GM18867 (cell line): ENCODE data around the gene KRT9.
"Not testable (repeated sequence)": the region's sequence is repeated elsewhere in the genome, so short reads cannot be mapped to it uniquely, and the experiment has no call there.

Experiments
- ATAC-seq: cut with Tn5 transposase; IDR thresholded peaks from one replicate; pipeline ENCODE4 v1.9.1; 2021; ENCODE audit warnings: mild to moderate bottlenecking, moderate library complexity; ENCODE audit not compliant: unreplicated experiment

KRT9 gene

DNA sequence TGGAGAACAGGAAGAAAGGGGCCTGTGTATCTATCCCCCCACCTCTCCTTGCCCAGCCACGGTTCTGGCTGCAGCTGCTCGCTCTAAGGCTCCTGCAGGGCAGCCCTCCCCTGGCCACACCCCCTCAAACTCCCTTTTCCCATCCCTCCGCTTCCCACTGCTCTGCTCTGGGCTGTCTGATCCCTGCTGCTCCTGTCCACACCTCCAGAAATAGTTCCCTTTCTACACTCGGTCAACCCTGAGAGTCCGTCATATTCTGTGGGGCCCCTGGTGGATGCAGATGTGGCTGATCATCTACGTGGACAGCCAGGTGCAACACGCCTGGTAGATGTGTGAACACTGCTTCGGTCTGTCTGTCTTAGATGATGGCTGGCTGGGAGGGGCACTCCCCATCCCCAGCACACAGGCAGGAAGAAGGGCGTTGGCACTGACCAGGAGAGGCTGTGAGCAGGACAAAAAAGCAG, 24.4 kb downstream of the KRT9 start:
- no peak for ATAC-seq

DNA sequence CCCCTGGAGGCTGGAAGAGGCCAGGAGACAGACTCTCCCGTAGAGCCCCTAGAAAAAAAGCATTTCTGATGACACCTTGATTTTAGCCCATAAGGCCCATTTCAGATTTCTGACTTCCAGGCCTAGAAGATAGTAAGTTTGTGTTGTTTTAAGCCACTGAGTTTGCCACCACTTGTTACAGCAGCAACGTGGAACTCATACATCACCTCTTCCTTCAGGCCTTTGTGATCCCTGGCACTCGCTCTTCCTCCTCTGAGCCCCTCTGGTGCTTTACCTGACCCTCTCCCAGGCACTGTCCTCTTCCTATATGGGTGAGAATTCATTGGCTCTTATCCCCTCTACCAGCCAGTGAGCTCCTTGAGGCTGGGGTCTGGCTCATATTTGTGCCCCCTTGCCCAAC, 25.0 kb downstream of the KRT9 start:
- ATAC-seq = no peak

DNA sequence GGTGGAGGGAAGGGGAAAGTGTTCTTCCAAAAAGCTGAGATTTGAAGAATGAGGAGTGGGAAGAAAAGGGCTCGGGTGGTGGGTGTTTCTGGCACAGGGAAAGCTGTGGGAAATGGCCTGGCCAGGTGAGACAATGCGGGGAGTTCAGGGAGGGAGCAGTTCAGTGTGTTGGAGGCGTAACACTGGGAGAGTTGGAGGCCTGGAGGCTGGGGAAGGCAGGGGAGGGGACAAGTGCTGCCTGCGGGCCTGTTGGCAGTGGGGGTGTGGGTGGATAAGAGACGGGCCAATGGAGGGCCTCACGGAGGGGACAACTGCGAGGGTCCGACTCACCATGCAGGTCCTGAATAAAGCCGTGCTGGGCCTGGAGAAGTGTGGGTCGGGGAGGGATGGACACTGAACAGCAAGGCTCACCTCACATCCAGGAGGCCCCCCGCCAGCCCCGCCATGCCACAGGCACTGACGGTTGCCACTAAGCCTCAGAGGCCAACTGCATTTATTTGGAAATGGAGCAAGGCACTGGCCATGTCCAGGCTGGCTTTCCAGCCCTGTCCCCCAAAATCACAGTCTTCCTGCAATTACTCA, 25.9 kb downstream of the KRT9 start:
- ATAC-seq = no peak

DNA sequence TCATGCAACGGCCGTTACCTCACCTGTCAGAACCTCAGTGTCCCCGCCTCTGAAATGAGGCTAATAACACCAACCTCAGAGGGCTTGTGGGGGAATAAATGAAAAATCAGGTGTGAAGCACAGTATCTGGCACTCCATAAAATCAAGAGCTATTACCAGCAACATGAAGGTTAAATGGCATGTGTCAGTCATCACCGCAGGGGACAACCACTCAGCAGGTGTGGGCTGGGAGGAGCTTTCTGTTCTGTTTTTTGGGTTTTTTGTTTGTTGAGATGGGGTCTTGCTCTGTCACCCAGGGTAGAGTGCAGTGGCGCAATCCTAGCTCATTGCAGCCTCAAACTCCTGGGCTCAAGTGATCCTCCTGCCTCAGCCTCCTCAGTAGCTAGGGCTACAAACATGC, 26.9 kb downstream of the KRT9 start:
- no peak for ATAC-seq

DNA sequence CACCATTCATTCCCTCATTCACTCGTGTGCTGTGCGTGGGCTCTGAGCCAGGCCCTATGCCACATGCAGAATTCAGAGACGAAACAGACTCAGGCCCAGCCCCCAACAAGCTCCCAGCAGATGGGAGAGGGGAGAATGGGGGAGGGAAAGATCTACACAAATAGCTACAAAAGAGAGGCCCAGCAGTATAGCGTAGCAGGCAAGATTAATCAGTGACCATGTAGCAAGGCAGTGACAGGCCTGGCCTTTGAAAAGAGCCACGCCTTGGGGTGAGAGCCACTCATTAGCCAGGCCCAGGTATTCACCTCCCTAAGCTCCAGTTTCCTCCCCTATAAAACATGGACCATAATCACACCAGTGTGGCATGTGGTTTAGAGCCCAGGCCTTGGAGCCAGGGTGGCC, 27.4 kb downstream of the KRT9 start:
- no peak for ATAC-seq

DNA sequence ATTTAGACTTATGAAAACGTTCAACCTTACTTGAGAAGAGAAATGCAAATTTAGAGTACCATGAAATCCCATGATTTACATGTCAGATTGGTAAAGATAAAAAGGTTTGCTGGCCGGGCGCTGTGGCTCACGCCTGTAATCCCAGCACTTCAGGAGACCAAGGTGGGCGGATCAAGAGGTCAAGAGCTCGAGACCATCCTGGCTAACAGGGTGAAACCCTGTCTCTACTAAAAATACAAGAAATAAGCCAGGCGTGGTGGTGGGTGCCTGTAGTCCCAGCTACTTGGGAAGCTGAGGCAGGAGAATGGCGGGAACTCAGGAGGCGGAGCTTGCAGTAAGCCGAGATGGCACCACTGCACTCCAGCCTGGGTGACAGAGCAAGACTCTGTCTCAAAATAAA, 29.1 kb downstream of the KRT9 start:
- not testable (repeated sequence) for ATAC-seq

DNA sequence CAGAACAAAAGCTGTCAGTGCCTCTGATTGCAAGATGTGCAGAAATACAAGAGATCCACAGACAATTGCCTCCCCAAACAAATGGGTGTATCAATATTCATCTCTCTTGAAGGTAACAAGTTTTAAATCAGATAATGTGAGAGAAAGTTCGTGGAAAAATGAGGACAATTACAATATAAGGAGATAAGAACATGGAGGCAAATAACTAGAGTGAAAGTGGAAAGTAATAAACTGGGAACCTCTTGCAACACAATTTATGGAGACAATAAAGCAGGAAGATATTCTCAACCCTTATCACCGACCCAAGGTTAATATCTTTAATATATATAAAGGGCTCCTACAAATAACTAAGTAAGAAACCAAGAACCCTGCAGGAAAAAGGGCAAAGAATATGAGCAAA, 29.5 kb downstream of the KRT9 start:
- no peak for ATAC-seq

DNA sequence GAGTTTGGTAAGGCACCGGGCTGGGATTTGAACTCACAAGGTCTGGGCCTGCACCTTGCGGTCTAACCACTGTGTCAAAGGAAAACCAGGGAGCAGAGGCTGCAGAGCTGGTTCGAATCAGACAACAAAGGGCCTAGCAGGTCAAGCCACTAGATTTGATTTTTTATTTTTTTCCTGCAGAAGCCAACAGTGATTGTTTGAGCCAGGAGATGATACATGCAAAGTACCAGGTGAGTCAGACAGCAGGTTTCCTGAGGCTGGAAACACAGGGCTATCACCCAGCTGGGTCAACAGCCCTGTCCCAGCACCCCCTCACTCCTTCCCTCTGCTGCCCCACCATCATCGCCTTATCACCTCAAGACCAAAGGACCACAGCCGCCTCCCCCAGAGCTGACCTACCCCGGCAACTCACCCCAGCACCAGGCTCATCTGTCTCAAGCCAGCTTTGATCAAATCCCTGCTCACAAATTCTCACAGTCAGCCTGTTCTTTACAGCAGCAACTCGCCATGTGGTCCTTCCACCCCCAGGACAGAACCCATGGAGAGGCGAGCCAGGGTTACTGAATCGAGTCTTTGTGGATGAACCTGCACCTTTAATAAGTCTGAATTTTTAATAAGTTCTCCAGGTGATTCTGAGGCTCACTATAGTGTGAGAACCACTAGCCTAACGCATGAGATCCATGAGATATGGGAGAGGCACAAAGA, 30.8 kb downstream of the KRT9 start:
- no peak for ATAC-seq

DNA sequence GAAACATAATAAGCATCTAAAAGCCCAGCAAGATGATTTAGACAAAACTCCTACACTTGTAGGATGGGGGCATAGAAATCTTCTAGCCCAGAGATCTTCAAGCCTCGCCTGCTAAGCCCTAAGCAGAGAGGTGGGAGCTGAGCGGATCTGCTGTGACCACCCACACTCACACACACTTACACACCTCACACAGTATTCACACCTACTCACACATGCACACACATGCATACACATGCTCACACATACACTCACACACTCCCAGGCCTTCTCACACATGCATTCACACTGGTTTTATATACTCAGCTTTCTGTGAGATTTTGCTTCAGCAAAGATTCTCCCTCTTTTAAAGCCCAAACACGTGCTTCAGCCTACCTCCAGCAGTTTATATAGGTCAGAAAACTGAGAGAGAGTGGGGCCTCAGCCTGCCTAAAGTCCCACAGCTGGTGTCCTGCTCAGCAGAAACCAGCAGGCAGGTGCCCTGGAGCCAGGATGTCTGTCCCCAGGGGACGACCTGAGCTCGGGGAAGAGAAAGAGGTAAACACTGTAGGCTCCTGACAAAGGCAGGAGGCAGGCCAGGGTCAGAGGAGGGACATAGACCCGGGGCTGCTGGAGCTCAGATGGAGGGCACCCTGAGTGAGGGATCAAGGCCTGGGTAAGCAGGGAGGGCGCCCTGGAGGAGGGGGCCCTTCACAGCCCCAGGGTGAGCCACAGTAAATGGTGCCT, 31.7 kb downstream of the KRT9 start:
- no peak for ATAC-seq

DNA sequence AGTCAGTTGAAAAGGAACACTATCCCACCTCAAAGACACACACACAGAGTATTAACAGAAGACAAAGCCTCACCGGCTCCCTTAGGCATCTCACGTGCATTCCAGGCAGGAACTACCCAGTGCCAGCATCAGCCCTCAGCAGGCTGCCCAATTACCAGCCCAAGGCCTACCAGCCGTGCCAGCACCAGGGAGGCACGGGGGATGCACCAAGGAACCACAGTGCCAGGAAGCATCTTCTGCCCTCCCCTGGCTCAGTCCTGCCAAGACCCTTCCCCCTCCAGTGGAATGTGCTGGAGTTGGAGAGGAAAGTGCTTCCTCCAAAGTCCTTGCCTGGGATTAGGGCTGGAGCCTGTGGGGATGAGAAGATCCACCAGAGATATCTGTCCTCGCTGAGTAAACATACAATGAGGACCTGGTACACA, 32.8 kb downstream of the KRT9 start:
- ATAC-seq = no peak

DNA sequence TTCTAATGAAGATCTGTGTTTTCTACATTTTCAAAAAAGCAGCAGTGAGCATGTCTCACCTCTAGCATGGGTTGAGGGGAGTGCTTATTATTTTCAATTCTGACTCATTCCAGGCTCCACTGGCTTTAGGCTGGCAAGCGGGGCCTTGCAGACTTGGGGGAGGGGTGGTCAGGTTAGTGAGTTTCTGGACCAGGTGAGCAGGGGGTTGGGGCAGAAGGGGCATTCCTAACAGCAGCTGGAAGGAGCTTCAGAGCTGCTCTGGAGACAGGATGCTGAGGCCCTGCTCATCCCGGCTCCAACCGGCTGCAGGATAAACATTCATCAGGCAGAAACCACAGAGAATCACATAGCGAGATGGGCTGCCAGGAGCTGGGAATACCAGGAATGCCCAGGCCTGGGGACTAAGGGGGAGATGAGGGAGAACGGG, 33.3 kb downstream of the KRT9 start:
- ATAC-seq = no peak

DNA sequence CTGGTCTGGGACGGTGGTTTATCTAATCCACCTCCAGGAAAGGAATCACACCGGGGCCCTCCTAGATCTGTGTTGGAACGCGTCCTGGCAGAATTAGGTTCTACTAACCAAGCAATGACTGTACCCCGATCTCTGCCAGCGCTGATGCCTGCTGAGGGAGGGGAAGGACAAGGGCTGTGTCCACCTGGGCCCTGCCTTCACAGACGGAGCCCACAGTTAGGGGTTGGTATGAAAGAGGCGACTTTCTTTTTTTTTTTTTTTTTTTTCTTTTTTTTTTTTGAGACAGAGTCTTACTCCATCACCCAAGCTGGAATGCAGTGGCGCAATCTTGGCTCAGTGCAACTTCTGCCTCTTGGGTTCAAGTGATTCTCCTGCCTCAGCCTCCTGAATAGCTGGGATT, 33.9 kb downstream of the KRT9 start:
- ATAC-seq = no peak

DNA sequence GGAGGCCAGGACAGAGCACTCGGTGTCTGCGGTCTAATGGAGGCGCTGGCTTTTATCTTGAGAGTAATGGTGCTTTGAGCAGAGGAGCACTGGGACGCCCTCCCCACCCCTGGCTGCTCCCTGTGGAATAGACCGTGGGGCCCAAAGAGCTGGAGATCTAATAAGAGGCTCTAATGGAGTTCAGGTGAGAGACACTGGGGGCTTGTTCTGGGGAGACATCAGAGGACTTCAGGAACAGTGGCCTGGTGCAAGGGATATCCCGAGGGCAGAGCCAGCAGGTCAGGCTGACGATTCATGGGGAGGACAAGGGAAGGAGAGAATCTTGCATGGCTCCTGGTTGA, 34.3 kb downstream of the KRT9 start:
- ATAC-seq = no peak

DNA sequence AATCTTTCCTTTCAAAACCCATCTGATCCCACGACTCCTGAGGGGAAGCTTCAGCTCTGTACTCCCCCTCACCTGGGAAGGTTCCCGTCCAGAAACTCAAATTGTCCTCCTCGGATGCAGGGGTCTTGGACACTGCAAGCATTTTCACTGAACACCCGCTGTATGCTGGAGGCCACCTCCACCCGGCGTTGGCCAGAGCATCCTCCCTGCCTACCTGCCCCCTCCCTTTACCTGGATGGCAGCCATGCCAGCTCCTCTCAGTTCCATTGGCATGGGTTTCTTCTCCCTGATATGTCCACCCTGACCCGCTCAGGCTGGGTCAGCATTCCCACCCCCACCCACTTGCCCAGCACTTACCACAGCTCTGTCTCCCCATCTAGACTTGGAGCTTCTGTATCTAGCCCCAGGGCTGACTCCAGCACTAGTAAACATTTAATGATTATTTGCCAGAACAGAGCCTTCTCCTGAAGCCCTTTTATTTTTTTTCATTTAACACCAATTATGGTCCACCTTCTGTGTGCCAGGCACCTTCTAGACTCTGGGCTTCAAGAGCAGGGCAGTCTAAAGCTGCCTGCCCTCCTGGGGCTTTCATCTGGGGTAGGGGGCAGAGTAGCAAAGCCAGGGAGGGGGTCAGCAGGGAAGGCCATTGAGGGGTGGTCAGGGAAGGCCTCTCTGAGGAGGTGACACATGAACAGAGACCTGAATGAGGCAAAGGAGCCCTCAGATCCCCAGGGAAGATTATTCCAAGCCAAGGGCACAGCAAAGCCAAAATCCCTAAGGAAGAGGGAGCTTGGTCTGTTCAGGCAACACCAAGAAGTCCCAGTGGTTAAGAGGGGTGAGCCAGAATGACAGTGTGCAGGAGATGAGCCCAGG, 34.9 kb downstream of the KRT9 start:
- no peak for ATAC-seq

DNA sequence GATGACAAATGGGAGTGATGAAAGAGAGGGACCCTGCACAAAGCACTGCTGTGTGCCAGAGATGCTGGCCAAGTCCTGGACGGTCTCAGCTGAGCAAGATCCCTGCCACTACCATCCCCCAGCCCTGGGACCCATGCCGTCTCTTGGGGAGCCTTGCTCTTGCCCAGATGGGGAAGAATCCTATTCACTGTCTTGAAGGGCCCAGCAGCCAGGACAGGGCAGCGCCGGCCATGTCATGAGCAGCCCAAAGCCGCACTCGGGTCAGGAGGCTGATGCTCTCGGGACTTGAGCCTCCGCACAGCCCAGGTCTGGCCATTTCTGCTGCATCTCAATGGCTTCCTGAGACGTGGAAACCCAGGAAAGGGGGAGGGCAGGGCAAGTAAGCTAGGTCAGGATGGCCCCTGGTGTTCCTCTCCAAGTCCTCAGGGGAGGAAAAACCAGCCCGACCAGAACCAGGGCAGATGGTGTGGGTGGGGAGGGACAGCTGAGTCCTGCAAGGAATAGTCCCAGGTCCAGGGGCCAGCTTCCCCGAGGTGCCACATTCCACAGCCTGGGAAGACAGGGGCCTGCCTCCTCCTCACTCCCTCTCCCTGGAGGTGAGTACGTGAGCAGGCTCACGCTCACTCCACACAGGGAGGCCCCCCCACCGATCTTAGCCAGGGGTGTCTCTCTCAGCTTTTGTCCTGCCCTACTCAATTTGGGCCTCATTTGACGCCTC, 35.9 kb downstream of the KRT9 start:
- ATAC-seq = no peak

DNA sequence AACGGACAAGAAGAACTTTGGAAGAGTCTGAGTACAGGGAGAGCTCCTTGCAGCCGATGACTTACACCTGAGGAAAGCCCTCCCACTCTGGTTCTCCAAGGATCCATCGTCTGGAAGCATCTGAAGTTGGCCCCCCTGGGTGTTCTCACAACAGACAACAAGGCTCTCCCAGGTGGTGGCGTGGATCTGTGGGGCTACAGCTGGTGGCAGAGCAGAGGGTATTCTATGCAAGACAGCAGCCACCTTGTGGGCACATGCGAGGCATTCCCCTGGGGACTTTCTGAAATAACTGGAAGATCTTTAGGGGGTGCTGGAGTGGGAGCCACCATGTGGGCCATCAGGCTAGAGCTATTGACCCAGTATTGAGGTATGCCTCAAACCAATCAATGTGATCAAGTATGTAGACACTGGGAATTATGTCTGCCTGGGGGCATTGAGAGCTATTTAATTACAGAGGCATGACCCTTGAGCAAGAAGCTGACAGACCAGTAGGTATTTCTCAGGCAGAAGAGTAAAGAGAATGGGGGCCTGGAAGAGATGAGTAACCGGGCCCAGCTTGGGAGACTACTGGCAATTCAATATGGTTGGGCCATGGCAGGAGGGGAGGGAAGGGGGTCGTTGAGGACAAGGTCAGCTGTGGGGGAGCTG, 36.8 kb downstream of the KRT9 start:
- ATAC-seq = no peak

DNA sequence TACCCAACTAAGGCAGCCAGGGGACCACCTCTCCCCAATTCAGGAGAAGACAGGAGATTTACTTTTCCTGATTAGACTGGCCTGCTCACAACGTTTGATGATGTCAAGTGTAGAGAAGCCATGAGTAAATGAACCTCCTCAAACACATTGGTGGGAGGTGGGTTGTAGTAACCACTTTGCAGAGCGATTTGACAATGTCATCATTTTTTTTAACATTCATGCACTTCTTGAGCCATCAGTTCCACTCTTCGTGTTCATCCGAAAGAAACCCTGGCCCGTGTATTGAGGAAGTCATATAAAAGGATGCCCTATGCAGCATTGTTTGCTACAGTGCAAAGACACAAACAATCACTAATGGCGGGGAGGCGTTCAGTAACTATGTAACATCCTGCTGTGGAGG, 38.2 kb downstream of the KRT9 start:
- no peak for ATAC-seq

DNA sequence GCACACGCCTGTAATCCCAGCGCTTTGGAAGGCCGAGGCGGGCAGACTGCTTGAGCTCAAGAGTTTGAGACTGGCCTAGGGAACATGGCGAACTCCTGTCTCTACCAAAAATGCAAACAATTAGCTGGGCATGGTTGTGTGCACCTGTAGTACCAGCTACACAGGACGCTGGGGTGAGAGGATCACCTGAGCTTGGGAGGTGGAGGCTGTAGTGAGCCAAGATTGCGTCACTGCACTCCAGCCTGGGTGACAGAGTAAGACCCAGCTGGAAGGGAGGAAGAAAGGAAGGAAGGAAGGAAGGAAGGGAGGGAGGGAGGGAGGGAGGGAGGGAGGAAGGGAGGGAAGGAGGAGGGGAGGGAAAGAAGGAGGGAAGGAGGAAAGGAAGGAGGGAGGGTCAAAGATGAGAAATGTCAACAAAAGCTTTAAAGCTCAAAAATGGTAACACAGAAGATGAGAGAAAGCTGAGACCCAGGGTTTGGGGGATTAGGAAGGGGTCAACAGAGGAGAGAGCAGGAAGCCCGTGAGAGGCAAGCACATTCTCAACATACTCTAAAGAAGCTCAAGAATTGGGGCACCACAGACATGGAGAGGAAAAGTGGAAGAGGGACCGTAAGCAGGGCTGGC, 38.8 kb downstream of the KRT9 start:
- no peak for ATAC-seq

DNA sequence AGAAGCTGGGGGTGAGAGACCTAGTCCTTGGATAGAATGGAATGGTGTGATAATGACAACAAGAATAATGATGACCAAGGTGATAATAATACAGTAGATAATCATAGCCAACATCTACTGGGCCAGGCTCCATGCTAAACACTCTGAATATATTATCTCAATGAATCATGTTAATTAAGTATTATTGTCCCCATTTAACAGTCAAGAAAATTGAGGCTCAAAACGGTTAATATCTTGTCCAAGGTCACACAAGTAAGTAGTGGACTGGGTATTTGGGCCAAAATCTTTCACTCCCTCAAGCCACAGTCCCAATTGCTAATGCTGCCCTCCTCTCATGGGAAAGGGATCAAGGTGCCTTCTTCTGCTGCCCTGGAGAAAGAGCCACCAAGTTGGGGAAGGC, 39.9 kb downstream of the KRT9 start:
- no peak for ATAC-seq
